ENCODE measurements around the gene CSPG4. TPM values are rescaled to one million over a fixed set of nuclear protein-coding genes. Genes with fewer than 3 reads are reported as not detected.

Gene CSPG4
- under 1 TPM in 1 of 2 experiments, not detected in 1; 0.02 TPM for total RNA-seq

GRCh38 chr15:75712668-75713337 lies at the start of gene CSPG4:
TSS of gene CSPG4 (minus strand) at chr15:75712848. CDS start at chr15:75712755, 93 bp downstream.

GRCh38 chr15:75647370-75648155 lies 65.1 kb downstream of the CSPG4 start, which contains the start of gene SNX33:
TSS of gene SNX33 (plus strand) at chr15:75647912. CDS start at chr15:75649103, 1,191 bp downstream.

GRCh38 chr15:75639709-75640482 lies 72.8 kb downstream of the CSPG4 start, which contains the start of gene IMP3:
TSS of gene IMP3 (minus strand) at chr15:75640224. CDS start at chr15:75640168, 56 bp downstream.

GRCh38 chr15:75625542-75626347 lies 86.9 kb downstream of the CSPG4 start, which contains the start of gene SNUPN:
TSS of gene SNUPN (minus strand) at chr15:75625725. CDS start at chr15:75621051, 4,674 bp downstream.

Other genes starting within 250 kb of the CSPG4 start
- 10 to 100 TPM; 33.5 to 34.3 TPM for gene PTPN9, start 133.5 kb downstream of the CSPG4 start, total RNA-seq
- gene SNUPN, start 87.1 kb downstream of the CSPG4 start, total RNA-seq = 10 to 100 TPM; 29.5 to 29.7 TPM
- gene IMP3, start 72.6 kb downstream of the CSPG4 start, total RNA-seq = 10 to 100 TPM; 79.5 to 80.5 TPM
- 1 to 10 TPM in 1 of 2 experiments, under 1 TPM in 1; 0.53 to 1.1 TPM for gene SNX33, start 64.9 kb downstream of the CSPG4 start, total RNA-seq
- 10 to 100 TPM; 45.8 to 47.3 TPM for gene UBE2Q2, start 130.6 kb upstream of the CSPG4 start, total RNA-seq
- 10 to 100 TPM; 25.4 to 27.3 TPM for gene FBXO22, start 191.0 kb upstream of the CSPG4 start, total RNA-seq

Measured in activated naive CD4-positive, alpha-beta T cell treated with anti-CD3 and anti-CD28 coated beads, Interleukin-2, amount 10 ng/mL, durations not matched to agents 5 hours and 36 hours (primary cell).